Fibroblast of lung (primary cell): Measurements from ENCODE around the gene SPRED1.

ENCODE experiments used
- EZH2 ChIP-seq: IDR thresholded peaks from 2 replicates; pipeline ENCODE4 v1.5.1; 2012; ENCODE audit warnings: low read length, control low read depth, mild to moderate bottlenecking; ENCODE audit errors: missing control alignments
- TF ChIP-seq, protein P1 (sequence below), 2 donors: IDR thresholded peaks in 1 of 2; conservative IDR thresholded peaks in 1 of 2; 1 replicate in 1 of 2; 2 replicates in 1 of 2; pipeline ENCODE4 v1.5.1; 2011 to 2012; ENCODE audit warnings: low read length in 2 of 2, control low read depth in 1 of 2, inconsistent platforms in 1 of 2, low read depth in 1 of 2, mild to moderate bottlenecking in 1 of 2

DNA sequence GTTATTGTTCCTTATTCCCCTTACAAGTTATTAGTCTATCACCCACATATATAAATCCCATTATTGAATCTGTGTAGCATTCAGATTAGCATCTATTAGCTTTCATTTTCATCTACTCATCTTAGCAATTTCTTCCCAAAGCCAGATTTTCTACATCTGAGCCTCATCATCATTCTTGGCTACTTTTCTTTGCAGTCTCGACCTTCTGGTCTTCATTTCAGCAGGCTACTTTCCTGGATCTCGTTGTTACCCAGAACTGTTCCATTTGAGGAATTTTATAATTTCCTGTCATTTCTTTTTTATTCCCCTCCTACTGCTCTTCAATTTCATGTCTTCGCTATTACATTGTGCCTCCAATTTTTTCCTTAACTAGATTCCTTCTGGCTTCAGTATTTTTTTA, 51.8 kb downstream of the SPRED1 start:
- TF ChIP-seq, protein P1, sequence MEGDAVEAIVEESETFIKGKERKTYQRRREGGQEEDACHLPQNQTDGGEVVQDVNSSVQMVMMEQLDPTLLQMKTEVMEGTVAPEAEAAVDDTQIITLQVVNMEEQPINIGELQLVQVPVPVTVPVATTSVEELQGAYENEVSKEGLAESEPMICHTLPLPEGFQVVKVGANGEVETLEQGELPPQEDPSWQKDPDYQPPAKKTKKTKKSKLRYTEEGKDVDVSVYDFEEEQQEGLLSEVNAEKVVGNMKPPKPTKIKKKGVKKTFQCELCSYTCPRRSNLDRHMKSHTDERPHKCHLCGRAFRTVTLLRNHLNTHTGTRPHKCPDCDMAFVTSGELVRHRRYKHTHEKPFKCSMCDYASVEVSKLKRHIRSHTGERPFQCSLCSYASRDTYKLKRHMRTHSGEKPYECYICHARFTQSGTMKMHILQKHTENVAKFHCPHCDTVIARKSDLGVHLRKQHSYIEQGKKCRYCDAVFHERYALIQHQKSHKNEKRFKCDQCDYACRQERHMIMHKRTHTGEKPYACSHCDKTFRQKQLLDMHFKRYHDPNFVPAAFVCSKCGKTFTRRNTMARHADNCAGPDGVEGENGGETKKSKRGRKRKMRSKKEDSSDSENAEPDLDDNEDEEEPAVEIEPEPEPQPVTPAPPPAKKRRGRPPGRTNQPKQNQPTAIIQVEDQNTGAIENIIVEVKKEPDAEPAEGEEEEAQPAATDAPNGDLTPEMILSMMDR (conservative IDR thresholded peaks at IDR 0.05 in 1 of 2, IDR thresholded peaks at IDR 0.05 in 1 of 2; ENCODE audit: low read depth in 1 of 2, low read length in 2 of 2): no peak
- no peak for TF ChIP-seq EZH2
